ENCODE results near the gene PHF21B.

DNA sequence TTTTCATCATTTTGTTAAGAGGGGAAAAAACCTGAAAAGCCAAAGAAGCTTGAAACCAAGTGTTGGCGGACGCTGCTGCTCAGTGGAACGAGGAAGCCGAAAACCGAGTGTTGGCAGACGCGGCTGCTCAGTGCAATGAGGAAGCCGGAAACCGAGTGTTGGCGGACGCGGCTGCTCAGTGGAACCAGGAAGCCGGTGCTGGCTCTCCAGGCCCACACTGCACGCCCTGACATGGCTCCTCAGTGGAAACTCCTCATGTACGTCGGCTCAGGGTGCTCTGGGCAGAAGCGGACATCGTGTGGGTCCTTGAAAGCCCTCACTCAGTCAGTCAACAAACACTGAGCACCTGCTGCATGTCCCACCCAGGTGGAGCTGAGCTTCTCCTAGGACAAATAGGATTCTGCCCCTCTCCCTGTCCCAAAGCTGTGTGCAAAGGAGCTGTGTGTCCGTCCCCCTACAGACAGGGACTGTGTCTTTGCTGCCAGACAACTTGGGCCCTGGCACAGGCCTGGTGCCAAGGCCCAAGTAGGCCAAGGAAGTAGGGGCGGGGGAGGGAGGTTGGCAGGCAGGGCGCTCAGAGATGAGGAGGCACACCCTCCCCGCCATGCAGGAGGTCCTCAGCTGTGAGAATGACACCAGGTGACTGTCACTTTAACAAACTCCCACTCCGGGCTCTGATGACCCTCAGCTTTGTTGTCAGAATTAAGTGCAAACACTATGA lies 37.3 kb downstream of the PHF21B start:
- TF ChIP-seq, protein P1, sequence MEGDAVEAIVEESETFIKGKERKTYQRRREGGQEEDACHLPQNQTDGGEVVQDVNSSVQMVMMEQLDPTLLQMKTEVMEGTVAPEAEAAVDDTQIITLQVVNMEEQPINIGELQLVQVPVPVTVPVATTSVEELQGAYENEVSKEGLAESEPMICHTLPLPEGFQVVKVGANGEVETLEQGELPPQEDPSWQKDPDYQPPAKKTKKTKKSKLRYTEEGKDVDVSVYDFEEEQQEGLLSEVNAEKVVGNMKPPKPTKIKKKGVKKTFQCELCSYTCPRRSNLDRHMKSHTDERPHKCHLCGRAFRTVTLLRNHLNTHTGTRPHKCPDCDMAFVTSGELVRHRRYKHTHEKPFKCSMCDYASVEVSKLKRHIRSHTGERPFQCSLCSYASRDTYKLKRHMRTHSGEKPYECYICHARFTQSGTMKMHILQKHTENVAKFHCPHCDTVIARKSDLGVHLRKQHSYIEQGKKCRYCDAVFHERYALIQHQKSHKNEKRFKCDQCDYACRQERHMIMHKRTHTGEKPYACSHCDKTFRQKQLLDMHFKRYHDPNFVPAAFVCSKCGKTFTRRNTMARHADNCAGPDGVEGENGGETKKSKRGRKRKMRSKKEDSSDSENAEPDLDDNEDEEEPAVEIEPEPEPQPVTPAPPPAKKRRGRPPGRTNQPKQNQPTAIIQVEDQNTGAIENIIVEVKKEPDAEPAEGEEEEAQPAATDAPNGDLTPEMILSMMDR (IDR thresholded peaks at IDR 0.05): no peak
- TF ChIP-seq POLR2A (IDR thresholded peaks at IDR 0.05): no peak
- no peak for TF ChIP-seq POLR2AphosphoS5 (IDR thresholded peaks at IDR 0.05)
- TF ChIP-seq EP300 (IDR thresholded peaks at IDR 0.05): no peak

Measured in sigmoid colon (tissue), 4 donors.